HepG2 (cell line): ENCODE data around the gene SMYD1. TPM values are rescaled to one million over a fixed set of nuclear protein-coding genes. Genes with fewer than 3 reads are reported as not detected.

Source experiments
- ARHGAP35 ChIP-seq: sonication (generic); formaldehyde crosslinking; IDR thresholded peaks from 2 replicates; pipeline ENCODE4 v1.9.0; 2022; ENCODE audit warnings: mild to moderate bottlenecking, inconsistent platforms, moderate library complexity, missing genetic modification reagents, borderline replicate concordance
- GABPA ChIP-seq, 2 experiments: IDR thresholded peaks; 2 replicates each; pipeline ENCODE4 v1.6.1; 2011 to 2016; ENCODE audit warnings: low read depth in 2 of 2, low read length in 1 of 2, missing biosample characterization in 1 of 2, missing genetic modification characterization in 1 of 2
- NCOA5 ChIP-seq: sonication (generic); formaldehyde crosslinking; IDR thresholded peaks from 2 replicates; pipeline ENCODE4 v1.4.0; 2020; ENCODE audit warnings: missing genetic modification reagents
- PHF21A ChIP-seq: sonication (generic); formaldehyde crosslinking; IDR thresholded peaks from 2 replicates; pipeline ENCODE4 v1.5.0; 2020; ENCODE audit warnings: mild to moderate bottlenecking, missing genetic modification reagents
- ZBTB3 ChIP-seq: sonication (generic); formaldehyde crosslinking; IDR thresholded peaks from 2 replicates; pipeline ENCODE4 v1.4.0; 2020; ENCODE audit warnings: low read depth, mild to moderate bottlenecking, moderate library complexity, missing genetic modification reagents, borderline replicate concordance
- ZNF558 ChIP-seq: sonication (generic); formaldehyde crosslinking; IDR thresholded peaks from 2 replicates; pipeline ENCODE4 v1.9.0; 2022; ENCODE audit warnings: mild to moderate bottlenecking, missing genetic modification reagents, borderline replicate concordance
- ZNF607 ChIP-seq: sonication (generic); formaldehyde crosslinking; IDR thresholded peaks from 2 replicates; pipeline ENCODE4 v1.5.1; 2020; ENCODE audit warnings: missing genetic modification reagents, mild to moderate bottlenecking, borderline replicate concordance
- ZNF768 ChIP-seq: sonication (generic); formaldehyde crosslinking; IDR thresholded peaks from 2 replicates; pipeline ENCODE4 v1.4.0; 2020; ENCODE audit warnings: missing genetic modification reagents
- ZNF83 ChIP-seq: sonication (generic); formaldehyde crosslinking; IDR thresholded peaks from 2 replicates; pipeline ENCODE4 v1.4.0; 2020; ENCODE audit warnings: missing genetic modification reagents, mild to moderate bottlenecking, borderline replicate concordance
- polyA plus RNA-seq, 8 experiments: library from polyadenylated mRNA; depleted of rRNA in 3 of 8; stranded (reverse) in 7 of 8; unstranded in 1 of 8; fragments of >200 nt; fragmentation: Illumina TruSeq in 4 of 8; extraction: Trizol in 4 of 8; gene quantifications; 2 replicates each; pipeline versions ENCODE4 v1.2.1 to v1.2.3, GENCODE V29; 2011 to 2016; ENCODE audit warnings: low read depth in 4 of 8, missing spikeins in 1 of 8, mixed read lengths in 1 of 8; ENCODE audit not compliant: insufficient read depth in 1 of 8
- total RNA-seq, 5 experiments: library from RNA; depleted of rRNA; stranded (reverse); fragments of >200 nt; fragmentation: Illumina TruSeq; extraction: Trizol; gene quantifications; 2 replicates each; pipeline ENCODE4 v1.2.3, GENCODE V29; 2016; ENCODE audit warnings: low read depth in 1 of 5
- TF ChIP-seq, protein P1 (sequence below), 2 experiments: sonication (generic) in 1 of 2; formaldehyde crosslinking in 1 of 2; IDR thresholded peaks; 2 replicates each; pipeline versions ENCODE4 v1.4.0 to v1.6.1; 2016 to 2020; ENCODE audit warnings: borderline replicate concordance in 1 of 2, low read depth in 1 of 2, mild to moderate bottlenecking in 1 of 2, missing genetic modification reagents in 1 of 2
- TF ChIP-seq, protein P2 (sequence below): sonication (generic); formaldehyde crosslinking; IDR thresholded peaks from 2 replicates; pipeline ENCODE4 v1.4.0; 2020; ENCODE audit warnings: missing genetic modification reagents, borderline replicate concordance
- TF ChIP-seq, protein P3 (sequence below): sonication (generic); formaldehyde crosslinking; IDR thresholded peaks from 2 replicates; pipeline ENCODE4 v1.9.0; 2021; ENCODE audit warnings: missing genetic modification reagents, borderline replicate concordance
- TF ChIP-seq, protein P4 (sequence below): sonication (generic); formaldehyde crosslinking; conservative IDR thresholded peaks from 2 replicates; pipeline ENCODE4 v1.4.0; 2020; ENCODE audit warnings: missing genetic modification reagents

Gene SMYD1
- total and polyA plus RNA-seq, 2 of the 13 experiments (the other 11 are each of a cell fraction or from before 2014, with no cell fraction given) = not detected

DNA sequence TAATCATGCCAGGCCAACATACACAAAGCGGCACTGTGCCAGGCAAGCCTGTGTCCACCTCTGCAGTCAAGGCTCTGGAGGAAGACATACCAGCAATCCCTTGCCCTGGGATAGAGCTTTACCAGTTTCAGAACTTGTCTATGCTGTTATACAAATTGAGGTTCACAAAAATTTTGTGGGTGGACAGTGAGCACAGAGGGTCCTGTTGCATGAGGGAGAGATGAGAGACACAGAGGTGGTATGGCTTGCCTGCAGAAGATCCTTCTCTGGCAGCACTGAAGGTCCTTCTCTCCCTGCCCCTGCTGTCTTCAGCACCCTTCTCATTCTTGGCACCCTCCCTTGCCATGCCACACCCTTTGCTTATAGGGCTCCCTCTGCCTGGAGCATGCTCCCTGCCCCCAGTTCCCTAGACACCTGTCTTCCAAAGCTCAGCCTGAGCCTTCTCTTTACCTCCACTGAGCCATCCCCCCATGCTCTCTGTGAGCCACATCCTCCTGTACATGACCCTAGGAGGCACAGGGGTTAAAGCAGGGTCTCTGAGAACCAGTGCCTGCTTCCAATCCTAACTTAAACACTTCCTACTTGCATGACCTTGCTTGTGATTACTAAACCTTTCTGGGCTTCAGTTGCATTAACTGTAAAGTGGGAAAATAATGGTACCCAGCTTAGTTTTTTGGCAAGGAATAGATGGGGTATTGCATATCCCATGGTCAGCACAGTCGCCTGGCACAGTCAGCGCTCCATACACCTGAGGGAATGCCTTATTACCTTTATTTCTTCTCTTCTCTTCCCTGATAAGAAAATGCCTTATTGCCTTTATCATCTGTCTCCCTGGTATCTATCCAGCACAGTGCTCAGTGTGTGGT, 59.4 kb downstream of the SMYD1 start (continued):
- TF ChIP-seq, protein P1, sequence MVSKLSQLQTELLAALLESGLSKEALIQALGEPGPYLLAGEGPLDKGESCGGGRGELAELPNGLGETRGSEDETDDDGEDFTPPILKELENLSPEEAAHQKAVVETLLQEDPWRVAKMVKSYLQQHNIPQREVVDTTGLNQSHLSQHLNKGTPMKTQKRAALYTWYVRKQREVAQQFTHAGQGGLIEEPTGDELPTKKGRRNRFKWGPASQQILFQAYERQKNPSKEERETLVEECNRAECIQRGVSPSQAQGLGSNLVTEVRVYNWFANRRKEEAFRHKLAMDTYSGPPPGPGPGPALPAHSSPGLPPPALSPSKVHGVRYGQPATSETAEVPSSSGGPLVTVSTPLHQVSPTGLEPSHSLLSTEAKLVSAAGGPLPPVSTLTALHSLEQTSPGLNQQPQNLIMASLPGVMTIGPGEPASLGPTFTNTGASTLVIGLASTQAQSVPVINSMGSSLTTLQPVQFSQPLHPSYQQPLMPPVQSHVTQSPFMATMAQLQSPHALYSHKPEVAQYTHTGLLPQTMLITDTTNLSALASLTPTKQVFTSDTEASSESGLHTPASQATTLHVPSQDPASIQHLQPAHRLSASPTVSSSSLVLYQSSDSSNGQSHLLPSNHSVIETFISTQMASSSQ (IDR thresholded peaks at IDR 0.05; ENCODE audit: low read depth) = no peak
- TF ChIP-seq, protein P1 (CRISPR knock-in tag; IDR thresholded peaks at IDR 0.05; ENCODE audit: borderline replicate concordance) = no peak
- TF ChIP-seq, protein P2, sequence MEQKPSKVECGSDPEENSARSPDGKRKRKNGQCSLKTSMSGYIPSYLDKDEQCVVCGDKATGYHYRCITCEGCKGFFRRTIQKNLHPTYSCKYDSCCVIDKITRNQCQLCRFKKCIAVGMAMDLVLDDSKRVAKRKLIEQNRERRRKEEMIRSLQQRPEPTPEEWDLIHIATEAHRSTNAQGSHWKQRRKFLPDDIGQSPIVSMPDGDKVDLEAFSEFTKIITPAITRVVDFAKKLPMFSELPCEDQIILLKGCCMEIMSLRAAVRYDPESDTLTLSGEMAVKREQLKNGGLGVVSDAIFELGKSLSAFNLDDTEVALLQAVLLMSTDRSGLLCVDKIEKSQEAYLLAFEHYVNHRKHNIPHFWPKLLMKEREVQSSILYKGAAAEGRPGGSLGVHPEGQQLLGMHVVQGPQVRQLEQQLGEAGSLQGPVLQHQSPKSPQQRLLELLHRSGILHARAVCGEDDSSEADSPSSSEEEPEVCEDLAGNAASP (CRISPR knock-in tag) = no peak
- TF ChIP-seq ZBTB3 (CRISPR knock-in tag) (no peak), ZNF558 (CRISPR knock-in tag) (no peak; the same call in 1 of the 2 replicates), PHF21A (CRISPR knock-in tag) (no peak), ARHGAP35 (peak; percentile 40; the same call in 1 of the 2 replicates), GABPA (IDR thresholded peaks at IDR 0.05; ENCODE audit: low read depth, low read length) (no peak), GABPA (CRISPR knock-in tag; IDR thresholded peaks at IDR 0.05; ENCODE audit: low read depth) (no peak), NCOA5 (CRISPR knock-in tag) (0 out of 2 replicates have a peak, but pooled peaks have one; percentile 9), ZNF768 (CRISPR knock-in tag) (no peak), ZNF83 (no peak), ZNF607 (CRISPR knock-in tag) (no peak; the same call in 1 of the 2 replicates)
- TF ChIP-seq, protein P3, sequence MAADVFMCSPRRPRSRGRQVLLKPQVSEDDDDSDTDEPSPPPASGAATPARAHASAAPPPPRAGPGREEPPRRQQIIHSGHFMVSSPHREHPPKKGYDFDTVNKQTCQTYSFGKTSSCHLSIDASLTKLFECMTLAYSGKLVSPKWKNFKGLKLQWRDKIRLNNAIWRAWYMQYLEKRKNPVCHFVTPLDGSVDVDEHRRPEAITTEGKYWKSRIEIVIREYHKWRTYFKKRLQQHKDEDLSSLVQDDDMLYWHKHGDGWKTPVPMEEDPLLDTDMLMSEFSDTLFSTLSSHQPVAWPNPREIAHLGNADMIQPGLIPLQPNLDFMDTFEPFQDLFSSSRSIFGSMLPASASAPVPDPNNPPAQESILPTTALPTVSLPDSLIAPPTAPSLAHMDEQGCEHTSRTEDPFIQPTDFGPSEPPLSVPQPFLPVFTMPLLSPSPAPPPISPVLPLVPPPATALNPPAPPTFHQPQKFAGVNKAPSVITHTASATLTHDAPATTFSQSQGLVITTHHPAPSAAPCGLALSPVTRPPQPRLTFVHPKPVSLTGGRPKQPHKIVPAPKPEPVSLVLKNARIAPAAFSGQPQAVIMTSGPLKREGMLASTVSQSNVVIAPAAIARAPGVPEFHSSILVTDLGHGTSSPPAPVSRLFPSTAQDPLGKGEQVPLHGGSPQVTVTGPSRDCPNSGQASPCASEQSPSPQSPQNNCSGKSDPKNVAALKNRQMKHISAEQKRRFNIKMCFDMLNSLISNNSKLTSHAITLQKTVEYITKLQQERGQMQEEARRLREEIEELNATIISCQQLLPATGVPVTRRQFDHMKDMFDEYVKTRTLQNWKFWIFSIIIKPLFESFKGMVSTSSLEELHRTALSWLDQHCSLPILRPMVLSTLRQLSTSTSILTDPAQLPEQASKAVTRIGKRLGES = no peak
- TF ChIP-seq, protein P4, sequence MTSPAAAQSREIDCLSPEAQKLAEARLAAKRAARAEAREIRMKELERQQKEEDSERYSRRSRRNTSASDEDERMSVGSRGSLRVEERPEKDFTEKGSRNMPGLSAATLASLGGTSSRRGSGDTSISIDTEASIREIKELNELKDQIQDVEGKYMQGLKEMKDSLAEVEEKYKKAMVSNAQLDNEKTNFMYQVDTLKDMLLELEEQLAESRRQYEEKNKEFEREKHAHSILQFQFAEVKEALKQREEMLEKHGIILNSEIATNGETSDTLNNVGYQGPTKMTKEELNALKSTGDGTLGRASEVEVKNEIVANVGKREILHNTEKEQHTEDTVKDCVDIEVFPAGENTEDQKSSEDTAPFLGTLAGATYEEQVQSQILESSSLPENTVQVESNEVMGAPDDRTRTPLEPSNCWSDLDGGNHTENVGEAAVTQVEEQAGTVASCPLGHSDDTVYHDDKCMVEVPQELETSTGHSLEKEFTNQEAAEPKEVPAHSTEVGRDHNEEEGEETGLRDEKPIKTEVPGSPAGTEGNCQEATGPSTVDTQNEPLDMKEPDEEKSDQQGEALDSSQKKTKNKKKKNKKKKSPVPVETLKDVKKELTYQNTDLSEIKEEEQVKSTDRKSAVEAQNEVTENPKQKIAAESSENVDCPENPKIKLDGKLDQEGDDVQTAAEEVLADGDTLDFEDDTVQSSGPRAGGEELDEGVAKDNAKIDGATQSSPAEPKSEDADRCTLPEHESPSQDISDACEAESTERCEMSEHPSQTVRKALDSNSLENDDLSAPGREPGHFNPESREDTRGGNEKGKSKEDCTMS (CRISPR knock-in tag) = no peak
